ENCODE measurements around the gene PLP2. TPM values are rescaled to one million over a fixed set of nuclear protein-coding genes. Genes with fewer than 3 reads are reported as not detected.
A peak's percentile ranks its signal among the peaks of the same experiment; 100 is the strongest.
"Not testable (repeated sequence)": the region's sequence is repeated elsewhere in the genome, so short reads cannot be mapped to it uniquely, and the experiment has no call there.

The PLP2 gene
- total RNA-seq (100 to 1,000 TPM in 1 of 2 donors, 10 to 100 TPM in 1; 79.8 to 241 TPM), polyA plus RNA-seq (ENCODE audit: insufficient read length in 6 of 6) (10 to 100 TPM; 42.7 to 62.7 (median 49.7) TPM)
- long read RNA-seq, donor 1, transcript PLP2-202 (5 exons, 1,079 nt) = major isoform, 47 of 48 reads
- long read RNA-seq, donor 1, partial matches to known transcripts = 0 of 48 reads
- long read RNA-seq, donor 1, other reads (novel, unspliced or antisense) = 0 of 48 reads
- long read RNA-seq, donor 2, transcript PLP2-202 (5 exons, 1,079 nt) = major isoform, 39 of 57 reads
- long read RNA-seq, donor 2, partial matches to known transcripts = 17 of 57 reads
- long read RNA-seq, donor 2, other reads (novel, unspliced or antisense) = 0 of 57 reads
- long read RNA-seq, donor 3, transcript PLP2-202 (5 exons, 1,079 nt) = major isoform, 17 of 25 reads
- long read RNA-seq, donor 3, partial matches to known transcripts = 8 of 25 reads
- long read RNA-seq, donor 3, other reads (novel, unspliced or antisense) = 0 of 25 reads
- long read RNA-seq, donor 4, transcript PLP2-202 (5 exons, 1,079 nt) = major isoform, 39 of 46 reads
- long read RNA-seq, donor 4, partial matches to known transcripts = 6 of 46 reads
- long read RNA-seq, donor 4, other reads (novel, unspliced or antisense) = 1 of 46 reads
- long read RNA-seq, donor 5, transcript PLP2-202 (5 exons, 1,079 nt) = major isoform, 22 of 25 reads
- long read RNA-seq, donor 5, partial matches to known transcripts = 0 of 25 reads
- long read RNA-seq, donor 5, other reads (novel, unspliced or antisense) = 0 of 25 reads
- long read RNA-seq, donor 6, transcript PLP2-202 (5 exons, 1,079 nt) = major isoform, 21 of 21 reads
- long read RNA-seq, donor 6, partial matches to known transcripts = 0 of 21 reads
- long read RNA-seq, donor 6, other reads (novel, unspliced or antisense) = 0 of 21 reads
- long read RNA-seq, donor 7, transcript PLP2-202 (5 exons, 1,079 nt) = major isoform, 9 of 9 reads
- long read RNA-seq, donor 7, partial matches to known transcripts = 0 of 9 reads
- long read RNA-seq, donor 7, other reads (novel, unspliced or antisense) = 0 of 9 reads
- long read RNA-seq, donor 8, transcript PLP2-202 (5 exons, 1,079 nt) = major isoform, 21 of 30 reads
- long read RNA-seq, donor 8, partial matches to known transcripts = 8 of 30 reads
- long read RNA-seq, donor 8, other reads (novel, unspliced or antisense) = 0 of 30 reads
- long read RNA-seq, donor 9 = 0 reads
- long read RNA-seq, donor 10, transcript PLP2-202 (5 exons, 1,079 nt) = major isoform, 135 of 141 reads
- long read RNA-seq, donor 10, partial matches to known transcripts = 0 of 141 reads
- long read RNA-seq, donor 10, other reads (novel, unspliced or antisense) = 5 of 141 reads
- long read RNA-seq, donor 11, transcript PLP2-202 (5 exons, 1,079 nt) = major isoform, 7 of 7 reads
- long read RNA-seq, donor 11, partial matches to known transcripts = 0 of 7 reads
- long read RNA-seq, donor 11, other reads (novel, unspliced or antisense) = 0 of 7 reads
- long read RNA-seq, donor 12, transcript PLP2-202 (5 exons, 1,079 nt) = major isoform, 20 of 20 reads
- long read RNA-seq, donor 12, partial matches to known transcripts = 0 of 20 reads
- long read RNA-seq, donor 12, other reads (novel, unspliced or antisense) = 0 of 20 reads

- H3K36me3 ChIP-seq = peaks cover 0 to 32% of the 10 kb centered on the region in 2 donors
- H3K27me3 ChIP-seq = no peaks in the 10 kb centered on the region
- H3K27ac ChIP-seq = peak within 1 kb of the TSS; percentile 73 to 91
- intact Hi-C loops (cut with DNase I) = no loop called here
- peak within 1 kb of the TSS; percentile 48 to 60 for H3K4me3 ChIP-seq
- no peaks in the 10 kb centered on the region for H3K9me3 ChIP-seq
- ATAC-seq (peak; percentile 42), DNase-seq (peak in 1 of 4 donors; percentile 89)
- peaks cover 3 to 43% of the 10 kb centered on the region in 2 donors for H3K4me1 ChIP-seq
- TF ChIP-seq CTCF (IDR thresholded peaks at IDR 0.05) = no peak
Observed at GRCh38 chrX:49171752-49172279, at the start of gene PLP2. Gene PLP2 (plus strand): TSS chrX:49171898. CDS start chrX:49172001, 103 bp downstream.

- intact Hi-C loops (cut with DNase I) = no loop called here
- H3K36me3 ChIP-seq = peaks cover 0 to 12% of the 10 kb centered on the region in 2 donors
- H3K27me3 ChIP-seq = no peaks in the 10 kb centered on the region
- H3K4me3 ChIP-seq = peak overlapping the region; percentile 61 to 65
- H3K27ac ChIP-seq = no peak overlapping the region
- DNase-seq = no peak
- ATAC-seq = no peak
- peaks cover 0 to 8% of the 10 kb centered on the region in 2 donors for H3K4me1 ChIP-seq
- H3K9me3 ChIP-seq = no peaks in the 10 kb centered on the region
- no peak for TF ChIP-seq CTCF (IDR thresholded peaks at IDR 0.05)
Observed at GRCh38 chrX:49122499-49122898, 49.2 kb upstream of the PLP2 start.

- H3K27me3 ChIP-seq; DNase-seq; intact Hi-C loops (cut with DNase I); H3K9me3 ChIP-seq; H3K27ac ChIP-seq; H3K4me1 ChIP-seq; ATAC-seq; H3K36me3 ChIP-seq; H3K4me3 ChIP-seq: not testable (repeated sequence)
Observed at GRCh38 chrX:49127742-49128258, 43.9 kb upstream of the PLP2 start.

GRCh38 chrX:49129427-49129826 lies 42.3 kb upstream of the PLP2 start:
- no peak for DNase-seq
- TF ChIP-seq CTCF (IDR thresholded peaks at IDR 0.05) = no peak
- ATAC-seq = no peak
- no peak overlapping the region for H3K27ac ChIP-seq
- no peaks in the 10 kb centered on the region for H3K9me3 ChIP-seq
- H3K4me3 ChIP-seq = no peak overlapping the region
- no peaks in the 10 kb centered on the region for H3K27me3 ChIP-seq
- no peaks in the 10 kb centered on the region for H3K4me1 ChIP-seq
- H3K36me3 ChIP-seq = no peaks in the 10 kb centered on the region
- intact Hi-C loops (cut with DNase I) = no loop called here

GRCh38 chrX:49132275-49132674 lies 39.4 kb upstream of the PLP2 start:
- DNase-seq; H3K4me3 ChIP-seq; ATAC-seq; H3K27me3 ChIP-seq; intact Hi-C loops (cut with DNase I); H3K36me3 ChIP-seq; H3K4me1 ChIP-seq; H3K9me3 ChIP-seq; H3K27ac ChIP-seq: not testable (repeated sequence)

All from left lung (tissue), 14 donors.